Endothelial cell of umbilical vein (primary cell): Measurements from ENCODE around the gene RNF224. TPM values are rescaled to one million over a fixed set of nuclear protein-coding genes. Genes with fewer than 3 reads are reported as not detected.

Source experiments
- BruUV-seq: library from RNA; stranded (reverse); fragments of 400-500 nt; replicated peaks from 2 replicates; lab custom pipeline; 2021; lab: Mats Ljungman, UMichigan
- CTCF ChIA-PET: fragments of 300-600, 350-600 bp; sonication (Branson Sonifier 250); formaldehyde crosslinking; loops from one replicate; lab custom pipeline; 2021; ENCODE audit warnings: antibody characterized with exemption, inconsistent platforms; lab: Charles Lee
- POLR2A ChIA-PET: fragments of 300-600, 350-600 bp; sonication (Branson Sonifier 250); formaldehyde crosslinking; loops from one replicate; lab custom pipeline; 2021; ENCODE audit warnings: antibody characterized with exemption, inconsistent platforms; lab: Charles Lee
- DNase-seq: peaks from one replicate; pipeline ENCODE4 v3.0.0-alpha.2; 2011; ENCODE audit warnings: low read depth, low spot score
- FAIRE-seq: peaks from 2 replicates; lab custom pipeline; 2011; peaks lifted over from hg19 to GRCh38; lab: Jason Lieb, UNC
- H2AFZ ChIP-seq: 2 replicates; pipeline ENCODE4 v1.6.0; 2012; ENCODE audit warnings: low read depth, low read length, control low read depth, inconsistent platforms
- H3K27ac ChIP-seq: 2 replicates; pipeline ENCODE4 v1.5.1; 2011; ENCODE audit warnings: low read depth, mild to moderate bottlenecking, control low read depth, low read length, moderate library complexity; ENCODE audit not compliant: insufficient read depth
- H3K27me3 ChIP-seq, 2 experiments: 2 replicates each; pipeline versions ENCODE4 v1.6.0 to v1.6.1; 2011; ENCODE audit warnings: low read length in 2 of 2, mixed read lengths in 1 of 2; ENCODE audit not compliant: control insufficient read depth in 2 of 2, insufficient read depth in 2 of 2
- H3K36me3 ChIP-seq, 2 experiments: 2 replicates in 1 of 2; 3 replicates in 1 of 2; pipeline ENCODE4 v1.5.1; 2011; ENCODE audit warnings: low read length in 2 of 2, mild to moderate bottlenecking in 1 of 2, moderate library complexity in 1 of 2; ENCODE audit not compliant: control insufficient read depth in 2 of 2, insufficient read depth in 2 of 2; ENCODE audit errors: extremely low read depth in 1 of 2
- H3K4me1 ChIP-seq: 3 replicates; pipeline ENCODE4 v1.5.1; 2011; ENCODE audit warnings: mild to moderate bottlenecking, low read length; ENCODE audit not compliant: control insufficient read depth, insufficient read depth; ENCODE audit errors: extremely low read depth
- H3K4me2 ChIP-seq: 2 replicates; pipeline ENCODE4 v1.6.1; 2011; ENCODE audit warnings: low read length, control low read depth, mixed read lengths; ENCODE audit not compliant: insufficient read depth
- H3K4me3 ChIP-seq, 3 experiments: fragments of 200-600 bp in 1 of 3; sonication (generic), shearing (Covaris generic) in 1 of 3; replicated peaks in 1 of 3; 2 replicates each; pipeline ENCODE4 v1.5.1; 2011 to 2016; ENCODE audit warnings: control low read depth in 3 of 3, low read length in 3 of 3, mild to moderate bottlenecking in 2 of 3, inconsistent platforms in 1 of 3, low read depth in 1 of 3, moderate library complexity in 1 of 3; ENCODE audit not compliant: insufficient read depth in 1 of 3
- H3K79me2 ChIP-seq: 2 replicates; pipeline ENCODE4 v1.6.0; 2012; ENCODE audit warnings: low read length, inconsistent platforms; ENCODE audit not compliant: control insufficient read depth, insufficient read depth
- H3K9ac ChIP-seq: replicated peaks from 2 replicates; pipeline ENCODE3; 2011; ENCODE audit warnings: low read length, control low read depth; ENCODE audit not compliant: insufficient read depth; ENCODE audit errors: extremely low read depth
- H3K9me1 ChIP-seq: replicated peaks from 3 replicates; pipeline ENCODE4 v1.6.0; 2011; ENCODE audit warnings: mild to moderate bottlenecking, low read length; ENCODE audit not compliant: control insufficient read depth, insufficient read depth; ENCODE audit errors: extremely low read depth
- H3K9me3 ChIP-seq: replicated peaks from 2 replicates; pipeline ENCODE4 v1.5.1; 2012; ENCODE audit warnings: low read length, inconsistent platforms; ENCODE audit not compliant: control insufficient read depth, insufficient read depth
- H4K20me1 ChIP-seq: replicated peaks from 2 replicates; pipeline ENCODE3; 2011; ENCODE audit warnings: mild to moderate bottlenecking, low read length; ENCODE audit not compliant: control insufficient read depth, insufficient read depth; ENCODE audit errors: extremely low read depth
- EZH2 ChIP-seq: IDR thresholded peaks from 2 replicates; pipeline ENCODE4 v1.6.1; 2012; ENCODE audit warnings: borderline replicate concordance, low read depth, mild to moderate bottlenecking, moderate library complexity, low read length, inconsistent platforms; ENCODE audit not compliant: severe bottlenecking
- FOS ChIP-seq: IDR thresholded peaks from 2 replicates; pipeline ENCODE4 v1.6.1; 2011; ENCODE audit warnings: mild to moderate bottlenecking, low read length, moderate library complexity, borderline replicate concordance; ENCODE audit not compliant: insufficient read depth
- GATA2 ChIP-seq: IDR thresholded peaks from 2 replicates; pipeline ENCODE4 v1.7.0; 2011; ENCODE audit warnings: low read depth, mild to moderate bottlenecking, moderate library complexity, mixed read lengths, low read length; ENCODE audit not compliant: insufficient read length, insufficient read depth
- JUN ChIP-seq: IDR thresholded peaks from 2 replicates; pipeline ENCODE4 v1.6.1; 2011; ENCODE audit warnings: borderline replicate concordance, low read depth; ENCODE audit not compliant: insufficient read length, insufficient read depth
- MAX ChIP-seq: IDR thresholded peaks from 2 replicates; pipeline ENCODE4 v1.6.1; 2011; ENCODE audit not compliant: insufficient read depth, insufficient read length
- MYC ChIP-seq: IDR thresholded peaks from one replicate; pipeline ENCODE4 v1.6.1; 2011; ENCODE audit warnings: mild to moderate bottlenecking, low read depth, low read length
- POLR2A ChIP-seq: IDR thresholded peaks from 2 replicates; pipeline ENCODE4 v1.6.1; 2012; ENCODE audit warnings: low read depth, mild to moderate bottlenecking, control low read depth, low read length
- POLR2AphosphoS5 ChIP-seq: IDR thresholded peaks from 2 replicates; pipeline ENCODE4 v1.6.1; 2012; ENCODE audit warnings: low read depth, mild to moderate bottlenecking, control low read depth, low read length, moderate library complexity; ENCODE audit not compliant: insufficient read depth
- dilution Hi-C: fragments of 300-500 bp; cut with MboI; formaldehyde crosslinking; loops from one replicate; pipeline ENCODE4 v1.15.0; 2019; ENCODE audit warnings: low sequenced_read_pairs; ENCODE audit not compliant: extremely low pct_ligation_motif_present
- intact Hi-C: fragments of 100-400 bp; cut with micrococcal nuclease; formaldehyde crosslinking; loops from one replicate; pipeline ENCODE4 v1.10.0; 2022
- polyA plus RNA-seq, 4 experiments: library from polyadenylated mRNA; depleted of rRNA in 3 of 4; stranded (reverse) in 3 of 4; unstranded in 1 of 4; fragments of >200 nt; gene quantifications; 2 replicates each; pipeline versions ENCODE4 v1.2.1 to v1.2.3, GENCODE V29; 2011 to 2012; ENCODE audit warnings: missing spikeins in 1 of 4
- total RNA-seq: library from RNA; stranded (reverse); gene quantifications from 2 replicates; pipeline ENCODE4 v1.2.3, GENCODE V29; 2021
- TF ChIP-seq, protein P1 (sequence below), 2 donors: IDR thresholded peaks; 1 replicate in 1 of 2; 2 replicates in 1 of 2; pipeline ENCODE4 v1.5.1; 2011; ENCODE audit warnings: low read length in 2 of 2, mild to moderate bottlenecking in 2 of 2, moderate library complexity in 2 of 2, control low read depth in 1 of 2, inconsistent platforms in 1 of 2, low read depth in 1 of 2; ENCODE audit not compliant: insufficient read depth in 1 of 2; ENCODE audit errors: extremely low read depth in 1 of 2

Gene RNF224
- total and polyA plus RNA-seq, 2 donors (not counting 3 experiments of a cell fraction or from before 2014, with no cell fraction given), result not detected

DNA sequence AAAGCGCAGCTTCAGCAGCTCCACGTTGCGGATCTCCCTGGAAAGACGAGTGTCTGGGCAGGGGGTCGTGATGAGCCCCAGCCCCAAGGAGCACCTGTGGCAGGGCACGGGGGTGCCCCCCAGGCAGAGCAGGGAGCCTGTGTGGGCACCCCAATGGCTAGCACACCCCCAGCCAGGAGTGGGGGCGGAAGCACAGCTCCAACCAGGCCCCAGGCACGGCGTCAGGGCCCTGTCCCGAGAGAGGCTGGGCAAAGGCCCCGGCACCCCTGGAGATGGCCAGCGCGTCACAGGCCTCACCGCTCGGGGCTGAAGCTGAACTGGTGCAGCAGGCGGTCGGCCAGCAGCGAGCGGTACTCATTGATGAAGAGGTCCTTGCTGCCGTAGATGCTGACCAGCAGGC lies 46.8 kb upstream of the RNF224 start:
- POLR2A ChIA-PET, result no interaction called here
- intact Hi-C loops, result no loop called here

More for the DNA sequence above, 46.8 kb upstream of the RNF224 start:
- Histone ChIP-seq H3K9me3 (no peaks in the 10 kb centered on the region), H3K9ac (no peak overlapping the region), H3K79me2 (no peaks in the 10 kb centered on the region), H4K20me1 (no peaks in the 10 kb centered on the region), H3K36me3 (peaks cover 0 to 48% of the 10 kb centered on the region in 2 experiments), H3K4me3 (no peak overlapping the region), H3K27ac (no peak overlapping the region), H3K9me1 (no peaks in the 10 kb centered on the region), H3K4me1 (peaks cover 6% of the 10 kb centered on the region), H2AFZ (no peak overlapping the region), H3K27me3 (no peaks in the 10 kb centered on the region), H3K4me2 (no peak overlapping the region)
- BruUV-seq, result no TSS peak
- dilution Hi-C loops, result no loop called here
- TF ChIP-seq FOS (no peak), MYC (no peak), POLR2AphosphoS5 (no peak), JUN (no peak), EZH2 (no peak), GATA2 (no peak), MAX (no peak), POLR2A (no peak)
- TF ChIP-seq, protein P1, sequence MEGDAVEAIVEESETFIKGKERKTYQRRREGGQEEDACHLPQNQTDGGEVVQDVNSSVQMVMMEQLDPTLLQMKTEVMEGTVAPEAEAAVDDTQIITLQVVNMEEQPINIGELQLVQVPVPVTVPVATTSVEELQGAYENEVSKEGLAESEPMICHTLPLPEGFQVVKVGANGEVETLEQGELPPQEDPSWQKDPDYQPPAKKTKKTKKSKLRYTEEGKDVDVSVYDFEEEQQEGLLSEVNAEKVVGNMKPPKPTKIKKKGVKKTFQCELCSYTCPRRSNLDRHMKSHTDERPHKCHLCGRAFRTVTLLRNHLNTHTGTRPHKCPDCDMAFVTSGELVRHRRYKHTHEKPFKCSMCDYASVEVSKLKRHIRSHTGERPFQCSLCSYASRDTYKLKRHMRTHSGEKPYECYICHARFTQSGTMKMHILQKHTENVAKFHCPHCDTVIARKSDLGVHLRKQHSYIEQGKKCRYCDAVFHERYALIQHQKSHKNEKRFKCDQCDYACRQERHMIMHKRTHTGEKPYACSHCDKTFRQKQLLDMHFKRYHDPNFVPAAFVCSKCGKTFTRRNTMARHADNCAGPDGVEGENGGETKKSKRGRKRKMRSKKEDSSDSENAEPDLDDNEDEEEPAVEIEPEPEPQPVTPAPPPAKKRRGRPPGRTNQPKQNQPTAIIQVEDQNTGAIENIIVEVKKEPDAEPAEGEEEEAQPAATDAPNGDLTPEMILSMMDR (IDR thresholded peaks at IDR 0.05; ENCODE audit: extremely low read depth in 1 of 2, insufficient read depth in 1 of 2, low read depth in 1 of 2, low read length in 2 of 2), result no peak
- FAIRE-seq (no peak), DNase-seq (no peak)
- CTCF ChIA-PET, result interaction anchor here (1.4 kb wide), 1 partner anchor 56 kb away, joined by 5 read pairs; no protein-coding TSS in a partner anchor
